SK-N-SH (cell line): ENCODE measurements around the gene TMEM132D. TPM values are rescaled to one million over a fixed set of nuclear protein-coding genes. Genes with fewer than 3 reads are reported as not detected.

ENCODE experiments used
- CTCF ChIA-PET: fragments of 300-600, 350-600 bp; formaldehyde crosslinking; extraction: SDS; loops from one replicate; lab custom pipeline; 2021; lab: Yijun Ruan, JAX
- POLR2A ChIA-PET: fragments of 350-600 bp; sonication (Branson Sonifier 250); formaldehyde crosslinking; extraction: SDS; loops from one replicate; lab custom pipeline; 2020; ENCODE audit warnings: antibody characterized with exemption, inconsistent platforms; lab: Yijun Ruan, JAX
- DNase-seq: peaks from one replicate; pipeline ENCODE4 v3.0.0; 2012
- H2AFZ ChIP-seq: fragments of 200-600 bp; sonication (generic); 2 replicates; pipeline ENCODE4 v1.8.1; 2016; ENCODE audit warnings: antibody characterized with exemption, mild to moderate bottlenecking, low read depth
- H3F3A ChIP-seq: fragments of 200-600 bp; sonication (generic); replicated peaks from 2 replicates; pipeline ENCODE3; 2016; ENCODE audit warnings: antibody characterized with exemption, mild to moderate bottlenecking; ENCODE audit not compliant: insufficient read depth
- H3K27ac ChIP-seq, 2 experiments: fragments of 200-500 bp in 1 of 2; fragments of 200-600 bp in 1 of 2; sonication (Bioruptor generic) in 1 of 2; sonication (generic), shearing (Covaris generic) in 1 of 2; 2 replicates each; pipeline versions ENCODE4 v1.5.1 to v1.6.1; 2014 to 2016; ENCODE audit warnings: low read depth in 2 of 2, inconsistent platforms in 1 of 2, low read length in 1 of 2, mild to moderate bottlenecking in 1 of 2, mixed read lengths in 1 of 2
- H3K27me3 ChIP-seq: fragments of 200-600 bp; sonication (generic), shearing (Covaris generic); 2 replicates; pipeline ENCODE4 v1.6.1; 2016; ENCODE audit warnings: mixed run types; ENCODE audit not compliant: insufficient read depth
- H3K36me3 ChIP-seq, 2 experiments: fragments of 200-500 bp in 1 of 2; fragments of 200-600 bp in 1 of 2; sonication (Bioruptor generic) in 1 of 2; sonication (generic) in 1 of 2; replicated peaks in 1 of 2; 2 replicates each; pipeline versions ENCODE3 to v1.5.1; 2014 to 2016; ENCODE audit warnings: low read length in 1 of 2, mild to moderate bottlenecking in 1 of 2; ENCODE audit not compliant: insufficient read depth in 2 of 2, control insufficient read depth in 1 of 2
- H3K4me1 ChIP-seq, 2 experiments: fragments of 200-500 bp in 1 of 2; fragments of 200-600 bp in 1 of 2; sonication (Bioruptor generic) in 1 of 2; sonication (generic), shearing (Covaris generic) in 1 of 2; 2 replicates each; pipeline versions ENCODE4 v1.5.1 to v1.6.1; 2014 to 2016; ENCODE audit warnings: low read depth in 1 of 2, low read length in 1 of 2, mixed run types in 1 of 2; ENCODE audit not compliant: insufficient read depth in 2 of 2, control insufficient read depth in 1 of 2
- H3K4me2 ChIP-seq: fragments of 200-600 bp; sonication (generic), shearing (Covaris generic); 2 replicates; pipeline ENCODE4 v1.6.1; 2017; ENCODE audit warnings: mixed run types
- H3K4me3 ChIP-seq, 2 experiments: fragments of 200-500 bp in 1 of 2; fragments of 200-600 bp in 1 of 2; sonication (Bioruptor generic) in 1 of 2; sonication (generic), shearing (Covaris generic) in 1 of 2; 2 replicates each; pipeline versions ENCODE4 v1.5.1 to v1.8.1; 2014 to 2016; ENCODE audit warnings: low read depth in 2 of 2, inconsistent platforms in 1 of 2, low read length in 1 of 2, mild to moderate bottlenecking in 1 of 2, mixed read lengths in 1 of 2, moderate library complexity in 1 of 2
- H3K79me2 ChIP-seq: fragments of 200-600 bp; sonication (generic); 2 replicates; pipeline ENCODE4 v1.8.1; 2017; ENCODE audit warnings: mild to moderate bottlenecking; ENCODE audit not compliant: insufficient read depth
- H3K9ac ChIP-seq: fragments of 200-600 bp; sonication (generic); 2 replicates; pipeline ENCODE4 v1.6.1; 2017; ENCODE audit warnings: mixed run types
- H3K9me2 ChIP-seq: fragments of 200-600 bp; sonication (generic); 2 replicates; pipeline ENCODE4 v1.6.1; 2017; ENCODE audit warnings: mixed run types
- H3K9me3 ChIP-seq: fragments of 200-600 bp; sonication (generic); 2 replicates; pipeline ENCODE4 v1.6.1; 2017; ENCODE audit warnings: mixed run types, mild to moderate bottlenecking, moderate library complexity
- H4K20me1 ChIP-seq: fragments of 200-600 bp; sonication (generic); 2 replicates; pipeline ENCODE4 v1.6.1; 2017; ENCODE audit warnings: mild to moderate bottlenecking, mixed run types; ENCODE audit not compliant: insufficient read depth
- ELF1 ChIP-seq: IDR thresholded peaks from 2 replicates; pipeline ENCODE4 v1.4.0; 2012
- EZH2phosphoT487 ChIP-seq: fragments of 200-600 bp; sonication (generic); IDR thresholded peaks from 2 replicates; pipeline ENCODE4 v1.6.1; 2017; ENCODE audit warnings: low read depth, mixed run types, mild to moderate bottlenecking, antibody characterized with exemption, moderate library complexity, borderline replicate concordance
- MEF2A ChIP-seq: IDR thresholded peaks from 2 replicates; pipeline ENCODE4 v1.4.0; 2012; ENCODE audit warnings: low read depth, borderline replicate concordance
- RFX5 ChIP-seq: IDR thresholded peaks from 2 replicates; pipeline ENCODE4 v1.6.1; 2012; ENCODE audit warnings: mild to moderate bottlenecking, improper control_type of control experiment, low read length
- RXRA ChIP-seq: IDR thresholded peaks from 2 replicates; pipeline ENCODE4 v1.4.0; 2012; ENCODE audit warnings: low read depth, mild to moderate bottlenecking, borderline replicate concordance
- SIN3A ChIP-seq: IDR thresholded peaks from 2 replicates; pipeline ENCODE4 v1.6.1; 2012; ENCODE audit warnings: low read depth, mild to moderate bottlenecking, low read length, moderate library complexity, borderline replicate concordance
- TEAD4 ChIP-seq: IDR thresholded peaks from 2 replicates; pipeline ENCODE4 v1.4.0; 2012; ENCODE audit warnings: mild to moderate bottlenecking, borderline replicate concordance; ENCODE audit not compliant: insufficient read depth
- WGBS: methylation state at CpG from one replicate; pipeline ENCODE4 v1.1.6; 2017; ENCODE audit warnings: low lambda C conversion rate; 5-methylcytosine and 5-hydroxymethylcytosine counted together
- polyA plus RNA-seq, 3 experiments: library from polyadenylated mRNA; depleted of rRNA; stranded (reverse); fragments of >200 nt; gene quantifications; 2 replicates each; pipeline ENCODE4 v1.2.3, GENCODE V29; 2012
- TF ChIP-seq, protein P1 (sequence below): IDR thresholded peaks from 2 replicates; pipeline ENCODE4 v1.6.1; 2012; ENCODE audit warnings: mild to moderate bottlenecking, low read depth, low read length, moderate library complexity
- TF ChIP-seq, protein P2 (sequence below): fragments of 150-350 bp; IDR thresholded peaks from 2 replicates; pipeline ENCODE4 v1.6.1; 2016; ENCODE audit warnings: mild to moderate bottlenecking, low read depth, low read length
- TF ChIP-seq, protein P3 (sequence below): IDR thresholded peaks from 2 replicates; pipeline ENCODE4 v1.4.0; 2012; ENCODE audit warnings: low read depth
- TF ChIP-seq, protein P4 (sequence below): fragments of 200-600 bp; sonication (generic); IDR thresholded peaks from 2 replicates; pipeline ENCODE4 v1.6.1; 2017; ENCODE audit warnings: antibody characterized with exemption, mild to moderate bottlenecking, moderate library complexity

Gene TMEM132D
- polyA plus RNA-seq, 1 of the 3 experiments (the other 2 are of a cell fraction), result not detected

DNA sequence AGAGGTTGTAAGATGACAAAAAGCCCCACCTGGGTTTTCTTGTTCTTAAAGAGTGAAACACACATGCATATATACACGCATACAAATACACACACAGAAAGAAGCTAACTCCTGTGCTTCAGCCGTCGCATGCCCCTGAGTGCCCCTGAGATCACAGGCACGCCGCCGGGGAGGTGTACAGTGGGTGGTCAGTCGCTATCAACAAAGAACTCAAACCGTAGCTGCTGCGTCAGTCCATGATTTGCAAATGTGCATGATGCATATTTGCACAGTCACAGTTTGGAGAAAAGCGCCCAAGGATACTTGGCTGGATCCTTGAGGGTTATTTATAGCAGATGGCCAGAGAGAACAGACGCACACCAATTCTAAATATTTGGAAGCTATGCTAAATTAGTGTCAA, 206.9 kb downstream of the TMEM132D start:
- no peaks in the 10 kb centered on the region for H3K36me3 ChIP-seq
- no peak overlapping the region for H3K9ac ChIP-seq
- no peak for DNase-seq
- WGBS, result 28% methylated on average over 11 of the region's 11 CpGs
- H3K27me3 ChIP-seq, result no peaks in the 10 kb centered on the region
- no peaks in the 10 kb centered on the region for H3K79me2 ChIP-seq
- H4K20me1 ChIP-seq, result no peaks in the 10 kb centered on the region
- no peak for TF ChIP-seq RFX5
- no peak for TF ChIP-seq TEAD4
- TF ChIP-seq, protein P1, sequence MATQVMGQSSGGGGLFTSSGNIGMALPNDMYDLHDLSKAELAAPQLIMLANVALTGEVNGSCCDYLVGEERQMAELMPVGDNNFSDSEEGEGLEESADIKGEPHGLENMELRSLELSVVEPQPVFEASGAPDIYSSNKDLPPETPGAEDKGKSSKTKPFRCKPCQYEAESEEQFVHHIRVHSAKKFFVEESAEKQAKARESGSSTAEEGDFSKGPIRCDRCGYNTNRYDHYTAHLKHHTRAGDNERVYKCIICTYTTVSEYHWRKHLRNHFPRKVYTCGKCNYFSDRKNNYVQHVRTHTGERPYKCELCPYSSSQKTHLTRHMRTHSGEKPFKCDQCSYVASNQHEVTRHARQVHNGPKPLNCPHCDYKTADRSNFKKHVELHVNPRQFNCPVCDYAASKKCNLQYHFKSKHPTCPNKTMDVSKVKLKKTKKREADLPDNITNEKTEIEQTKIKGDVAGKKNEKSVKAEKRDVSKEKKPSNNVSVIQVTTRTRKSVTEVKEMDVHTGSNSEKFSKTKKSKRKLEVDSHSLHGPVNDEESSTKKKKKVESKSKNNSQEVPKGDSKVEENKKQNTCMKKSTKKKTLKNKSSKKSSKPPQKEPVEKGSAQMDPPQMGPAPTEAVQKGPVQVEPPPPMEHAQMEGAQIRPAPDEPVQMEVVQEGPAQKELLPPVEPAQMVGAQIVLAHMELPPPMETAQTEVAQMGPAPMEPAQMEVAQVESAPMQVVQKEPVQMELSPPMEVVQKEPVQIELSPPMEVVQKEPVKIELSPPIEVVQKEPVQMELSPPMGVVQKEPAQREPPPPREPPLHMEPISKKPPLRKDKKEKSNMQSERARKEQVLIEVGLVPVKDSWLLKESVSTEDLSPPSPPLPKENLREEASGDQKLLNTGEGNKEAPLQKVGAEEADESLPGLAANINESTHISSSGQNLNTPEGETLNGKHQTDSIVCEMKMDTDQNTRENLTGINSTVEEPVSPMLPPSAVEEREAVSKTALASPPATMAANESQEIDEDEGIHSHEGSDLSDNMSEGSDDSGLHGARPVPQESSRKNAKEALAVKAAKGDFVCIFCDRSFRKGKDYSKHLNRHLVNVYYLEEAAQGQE, result no peak
- TF ChIP-seq MEF2A, result no peak
- TF ChIP-seq, protein P2, sequence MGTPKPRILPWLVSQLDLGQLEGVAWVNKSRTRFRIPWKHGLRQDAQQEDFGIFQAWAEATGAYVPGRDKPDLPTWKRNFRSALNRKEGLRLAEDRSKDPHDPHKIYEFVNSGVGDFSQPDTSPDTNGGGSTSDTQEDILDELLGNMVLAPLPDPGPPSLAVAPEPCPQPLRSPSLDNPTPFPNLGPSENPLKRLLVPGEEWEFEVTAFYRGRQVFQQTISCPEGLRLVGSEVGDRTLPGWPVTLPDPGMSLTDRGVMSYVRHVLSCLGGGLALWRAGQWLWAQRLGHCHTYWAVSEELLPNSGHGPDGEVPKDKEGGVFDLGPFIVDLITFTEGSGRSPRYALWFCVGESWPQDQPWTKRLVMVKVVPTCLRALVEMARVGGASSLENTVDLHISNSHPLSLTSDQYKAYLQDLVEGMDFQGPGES, result no peak
- no peak for TF ChIP-seq SIN3A
- no peak for TF ChIP-seq EZH2phosphoT487
- TF ChIP-seq, protein P3, sequence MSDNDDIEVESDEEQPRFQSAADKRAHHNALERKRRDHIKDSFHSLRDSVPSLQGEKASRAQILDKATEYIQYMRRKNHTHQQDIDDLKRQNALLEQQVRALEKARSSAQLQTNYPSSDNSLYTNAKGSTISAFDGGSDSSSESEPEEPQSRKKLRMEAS, result no peak
- no peak for TF ChIP-seq RXRA
- TF ChIP-seq, all 33 proteins: peak for 0
- ChIA-PET CTCF (no interaction called here), POLR2A (no interaction called here)
- H2AFZ ChIP-seq, result no peak overlapping the region
- no peaks in the 10 kb centered on the region for H3K4me1 ChIP-seq
- H3K4me2 ChIP-seq, result no peak overlapping the region
- H3K27ac ChIP-seq, result no peak overlapping the region
- no peaks in the 10 kb centered on the region; the same call in 1 of the 2 replicates for H3K9me3 ChIP-seq
- no peak overlapping the region for H3K4me3 ChIP-seq
- no peaks in the 10 kb centered on the region for H3K9me2 ChIP-seq
- no peaks in the 10 kb centered on the region for H3F3A ChIP-seq

DNA sequence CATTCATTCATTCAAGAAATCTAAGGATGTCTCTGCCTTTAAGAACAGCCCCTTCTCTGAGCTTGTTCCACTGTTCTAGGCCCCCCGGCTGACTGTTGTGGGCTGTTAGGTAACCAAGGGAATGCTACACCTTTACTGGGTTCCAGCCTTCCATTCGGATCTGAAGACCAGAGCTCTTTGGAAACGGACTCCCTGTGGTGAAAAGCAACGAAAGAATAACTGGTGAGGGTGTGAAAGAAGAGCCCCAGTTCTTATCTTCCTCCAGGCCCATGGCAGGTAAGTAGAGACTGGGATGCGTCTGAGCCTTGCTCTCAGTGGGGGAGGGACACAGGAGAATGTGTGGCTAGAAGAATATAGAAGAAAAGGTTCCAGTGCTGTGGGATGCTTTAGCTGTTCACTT, 207.4 kb downstream of the TMEM132D start:
- Histone ChIP-seq H3K9me3 (no peaks in the 10 kb centered on the region; the same call in 1 of the 2 replicates), H3K4me3 (no peak overlapping the region), H3F3A (no peaks in the 10 kb centered on the region), H2AFZ (no peak overlapping the region), H3K79me2 (no peaks in the 10 kb centered on the region), H3K9ac (no peak overlapping the region), H3K27ac (no peak overlapping the region), H4K20me1 (no peaks in the 10 kb centered on the region), H3K9me2 (no peaks in the 10 kb centered on the region), H3K4me1 (no peaks in the 10 kb centered on the region), H3K36me3 (no peaks in the 10 kb centered on the region), H3K27me3 (no peaks in the 10 kb centered on the region), H3K4me2 (no peak overlapping the region)
- POLR2A ChIA-PET, result no interaction called here
- WGBS, result 10% methylated on average over 5 of the region's 5 CpGs
- CTCF ChIA-PET, result no interaction called here
- DNase-seq, result no peak
- TF ChIP-seq, protein P1, result no peak
- TF ChIP-seq TEAD4 (no peak), ELF1 (no peak), MEF2A (no peak)
- TF ChIP-seq, protein P2, result no peak
- TF ChIP-seq, protein P4, sequence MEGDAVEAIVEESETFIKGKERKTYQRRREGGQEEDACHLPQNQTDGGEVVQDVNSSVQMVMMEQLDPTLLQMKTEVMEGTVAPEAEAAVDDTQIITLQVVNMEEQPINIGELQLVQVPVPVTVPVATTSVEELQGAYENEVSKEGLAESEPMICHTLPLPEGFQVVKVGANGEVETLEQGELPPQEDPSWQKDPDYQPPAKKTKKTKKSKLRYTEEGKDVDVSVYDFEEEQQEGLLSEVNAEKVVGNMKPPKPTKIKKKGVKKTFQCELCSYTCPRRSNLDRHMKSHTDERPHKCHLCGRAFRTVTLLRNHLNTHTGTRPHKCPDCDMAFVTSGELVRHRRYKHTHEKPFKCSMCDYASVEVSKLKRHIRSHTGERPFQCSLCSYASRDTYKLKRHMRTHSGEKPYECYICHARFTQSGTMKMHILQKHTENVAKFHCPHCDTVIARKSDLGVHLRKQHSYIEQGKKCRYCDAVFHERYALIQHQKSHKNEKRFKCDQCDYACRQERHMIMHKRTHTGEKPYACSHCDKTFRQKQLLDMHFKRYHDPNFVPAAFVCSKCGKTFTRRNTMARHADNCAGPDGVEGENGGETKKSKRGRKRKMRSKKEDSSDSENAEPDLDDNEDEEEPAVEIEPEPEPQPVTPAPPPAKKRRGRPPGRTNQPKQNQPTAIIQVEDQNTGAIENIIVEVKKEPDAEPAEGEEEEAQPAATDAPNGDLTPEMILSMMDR, result no peak
